ENCODE measurements around the gene TUSC2.

The TUSC2 gene

GRCh38 chr3:50303013-50303815 lies 24.8 kb downstream of the TUSC2 start, which contains the start of gene HYAL1:
HYAL1 (minus strand) TSS chr3:50303574; CDS start chr3:50302956, 618 bp downstream.
- no peaks in the 10 kb centered on the region for H3K27me3 ChIP-seq (ENCODE audit: insufficient read depth, poor library complexity, severe bottlenecking)
- no peak within 1 kb of the TSS for H3K4me3 ChIP-seq (replicated peaks; ENCODE audit: insufficient read depth, low read length)
- no peak for DNase-seq (ENCODE audit: low read depth in 1 of 2, low spot score in 1 of 2)
- TF ChIP-seq CTCF (IDR thresholded peaks at IDR 0.05; ENCODE audit: insufficient read depth, low read length) (peak; percentile 2), GABPA (IDR thresholded peaks at IDR 0.05; ENCODE audit: low read depth) (no peak)
- H3K27ac ChIP-seq (replicated peaks): no peak within 1 kb of the TSS

- H3K4me3 ChIP-seq (replicated peaks; ENCODE audit: insufficient read depth, low read length): no peak overlapping the region
- TF ChIP-seq GABPA (IDR thresholded peaks at IDR 0.05; ENCODE audit: low read depth) (no peak), REST (IDR thresholded peaks at IDR 0.05; ENCODE audit: insufficient replicate concordance, low read depth) (no peak), SPI1 (IDR thresholded peaks at IDR 0.05; ENCODE audit: borderline replicate concordance, low read depth) (no peak), POLR2AphosphoS5 (IDR thresholded peaks at IDR 0.05; ENCODE audit: low read depth) (no peak), CTCF (IDR thresholded peaks at IDR 0.05; ENCODE audit: insufficient read depth, low read length) (no peak)
- no peak for DNase-seq (ENCODE audit: low read depth in 1 of 2, low spot score in 1 of 2)
- no peak overlapping the region for H3K27ac ChIP-seq (replicated peaks)
- no peaks in the 10 kb centered on the region for H3K27me3 ChIP-seq (ENCODE audit: insufficient read depth, poor library complexity, severe bottlenecking)
Observed at GRCh38 chr3:50302095-50303012, 25.7 kb downstream of the TUSC2 start.

- H3K27ac ChIP-seq (replicated peaks): peak overlapping the region; percentile 89
- no peak overlapping the region; the same call in 1 of the 2 replicates for H3K4me3 ChIP-seq (replicated peaks; ENCODE audit: insufficient read depth, low read length)
- no peaks in the 10 kb centered on the region for H3K27me3 ChIP-seq (ENCODE audit: insufficient read depth, poor library complexity, severe bottlenecking)
- DNase-seq (ENCODE audit: low read depth in 1 of 2, low spot score in 1 of 2): no peak
- TF ChIP-seq REST (IDR thresholded peaks at IDR 0.05; ENCODE audit: insufficient replicate concordance, low read depth): no peak
Observed at GRCh38 chr3:50300681-50301254, 27.3 kb downstream of the TUSC2 start.

Data from HL-60 (cell line).